Measurements from ENCODE around the gene ARHGEF7. TPM values are rescaled to one million over a fixed set of nuclear protein-coding genes. Genes with fewer than 3 reads are reported as not detected.

ARHGEF7 gene
- polyA plus RNA-seq, 1 donor (not counting 4 experiments of a cell fraction or from before 2014, with no cell fraction given): 25.2 TPM

DNA sequence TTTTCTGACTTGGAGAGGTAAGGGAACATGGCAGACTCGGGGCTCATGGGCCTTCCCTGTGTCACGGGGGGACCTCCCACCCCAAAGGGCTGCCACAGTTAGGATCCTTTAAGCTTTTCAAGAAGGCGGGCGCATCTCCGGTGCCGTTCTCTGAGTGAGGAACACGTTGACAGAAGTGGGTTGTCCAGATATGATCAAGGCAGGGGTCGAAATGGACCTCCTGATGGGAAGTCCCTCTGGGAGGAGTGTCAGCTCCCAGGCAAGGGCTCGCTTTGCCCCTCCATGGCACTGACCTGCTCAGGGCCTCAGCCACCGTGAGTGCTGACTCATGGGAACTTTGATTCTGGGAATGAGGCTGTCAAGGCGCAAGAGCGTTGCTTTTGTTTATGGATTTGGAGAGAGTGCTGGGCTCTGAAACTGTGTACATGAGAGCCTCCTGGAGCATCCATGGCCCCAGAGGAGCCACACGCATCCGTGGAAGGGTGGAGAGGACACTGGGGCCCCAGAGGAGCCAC is 198.9 kb downstream of the ARHGEF7 start:
- dilution Hi-C loops (cut with MboI; ENCODE audit: extremely low pct_ligation_motif_present, low sequenced_read_pairs): no loop called here
- Histone ChIP-seq H3K27me3 (ENCODE audit: control insufficient read depth, extremely low read depth, insufficient read depth, low read length) (no peaks in the 10 kb centered on the region), H3K9me1 (ENCODE audit: control insufficient read depth, extremely low read depth, insufficient read depth, low read length) (no peaks in the 10 kb centered on the region)

GRCh38 chr13:111314852-111315251 is 199.7 kb downstream of the ARHGEF7 start:
- Histone ChIP-seq H3K4me3 (ENCODE audit: control insufficient read depth in 2 of 3, extremely low read depth in 1 of 3, insufficient read depth in 2 of 3, low read depth in 1 of 3, low read length in 3 of 3) (no peak overlapping the region), H3K4me2 (ENCODE audit: control insufficient read depth, extremely low read depth, insufficient read depth, low read depth, low read length) (no peak overlapping the region), H3K9me1 (ENCODE audit: control insufficient read depth, extremely low read depth, insufficient read depth, low read length) (no peaks in the 10 kb centered on the region), H3K9ac (ENCODE audit: control insufficient read depth, extremely low read depth, insufficient read depth, low read length) (no peak overlapping the region), H3K9me3 (ENCODE audit: control insufficient read depth, low read depth, low read length) (no peaks in the 10 kb centered on the region), H3K36me3 (ENCODE audit: control insufficient read depth in 2 of 2, extremely low read depth in 1 of 2, insufficient read depth in 2 of 2, low read length in 2 of 2) (peaks cover 0 to 3% of the 10 kb centered on the region in 2 experiments), H3K27me3 (ENCODE audit: control insufficient read depth, extremely low read depth, insufficient read depth, low read length) (no peaks in the 10 kb centered on the region), H3K4me1 (ENCODE audit: control insufficient read depth, extremely low read depth, insufficient read depth, low read length) (no peaks in the 10 kb centered on the region), H2AFZ (ENCODE audit: control insufficient read depth, low read length) (no peak overlapping the region), H4K20me1 (ENCODE audit: control insufficient read depth, extremely low read depth, insufficient read depth, low read length) (no peaks in the 10 kb centered on the region), H3K27ac (ENCODE audit: control insufficient read depth, insufficient read depth, low read length) (no peak overlapping the region), H3K79me2 (ENCODE audit: control insufficient read depth, insufficient read depth, low read length) (no peaks in the 10 kb centered on the region)
- TF ChIP-seq EZH2 (IDR thresholded peaks at IDR 0.05; ENCODE audit: low read length) (no peak), CTCF (optimal IDR thresholded peaks at IDR 0.05 in 1 of 3, IDR thresholded peaks at IDR 0.05 in 1 of 3, conservative IDR thresholded peaks at IDR 0.05 in 1 of 3; ENCODE audit: extremely low read depth in 1 of 3, insufficient read depth in 2 of 3, low read length in 3 of 3) (no peak)
- DNase-seq (ENCODE audit: low read depth, low spot score) (no peak), FAIRE-seq (no peak)
- dilution Hi-C loops (cut with MboI; ENCODE audit: extremely low pct_ligation_motif_present, low sequenced_read_pairs): no loop called here

More for the DNA sequence above, 198.9 kb downstream of the ARHGEF7 start:
- Histone ChIP-seq H3K9me3 (ENCODE audit: control insufficient read depth, low read depth, low read length) (no peaks in the 10 kb centered on the region), H3K79me2 (ENCODE audit: control insufficient read depth, insufficient read depth, low read length) (no peaks in the 10 kb centered on the region), H3K27ac (ENCODE audit: control insufficient read depth, insufficient read depth, low read length) (no peak overlapping the region), H3K4me1 (ENCODE audit: control insufficient read depth, extremely low read depth, insufficient read depth, low read length) (no peaks in the 10 kb centered on the region), H3K4me2 (ENCODE audit: control insufficient read depth, extremely low read depth, insufficient read depth, low read depth, low read length) (no peak overlapping the region), H2AFZ (ENCODE audit: control insufficient read depth, low read length) (no peak overlapping the region), H3K4me3 (ENCODE audit: control insufficient read depth in 2 of 3, extremely low read depth in 1 of 3, insufficient read depth in 2 of 3, low read depth in 1 of 3, low read length in 3 of 3) (no peak overlapping the region), H4K20me1 (ENCODE audit: control insufficient read depth, extremely low read depth, insufficient read depth, low read length) (no peaks in the 10 kb centered on the region), H3K36me3 (ENCODE audit: control insufficient read depth in 2 of 2, extremely low read depth in 1 of 2, insufficient read depth in 2 of 2, low read length in 2 of 2) (peaks cover 0 to 3% of the 10 kb centered on the region in 2 experiments), H3K9ac (ENCODE audit: control insufficient read depth, extremely low read depth, insufficient read depth, low read length) (no peak overlapping the region)
- DNase-seq (ENCODE audit: low read depth, low spot score) (no peak), FAIRE-seq (no peak)
- TF ChIP-seq CTCF (optimal IDR thresholded peaks at IDR 0.05 in 1 of 3, IDR thresholded peaks at IDR 0.05 in 1 of 3, conservative IDR thresholded peaks at IDR 0.05 in 1 of 3; ENCODE audit: extremely low read depth in 1 of 3, insufficient read depth in 2 of 3, low read length in 3 of 3): no peak
- no peak for TF ChIP-seq EZH2 (IDR thresholded peaks at IDR 0.05; ENCODE audit: low read length)
